Neural cell (in vitro differentiated cells): ENCODE results near the gene NDC1. TPM values are rescaled to one million over a fixed set of nuclear protein-coding genes. Genes with fewer than 3 reads are reported as not detected.

Experiments used
- H2AFZ ChIP-seq: fragments of 200-600, 300-800 bp; sonication (generic), shearing (Covaris generic); 2 replicates; pipeline ENCODE4 v1.6.0; 2014; ENCODE audit warnings: low read depth, mild to moderate bottlenecking, antibody characterized with exemption, low read length, moderate library complexity
- H3F3A ChIP-seq: fragments of 200-600 bp; shearing (Covaris generic); 2 replicates; pipeline ENCODE4 v1.6.1; 2016; ENCODE audit warnings: mild to moderate bottlenecking, moderate library complexity, mixed read lengths, antibody characterized with exemption, low read length; ENCODE audit not compliant: insufficient read depth, poor library complexity, severe bottlenecking
- H3K27ac ChIP-seq: fragments of 200-600, 300-800 bp; sonication (generic), shearing (Covaris generic); 2 replicates; pipeline ENCODE4 v1.5.1; 2014; ENCODE audit warnings: mild to moderate bottlenecking, low read length, moderate library complexity
- H3K27me3 ChIP-seq: fragments of 300-800, 200-600 bp; sonication (generic), shearing (Covaris generic); 2 replicates; pipeline ENCODE4 v1.6.0; 2014; ENCODE audit warnings: mild to moderate bottlenecking, low read depth, low read length, moderate library complexity; ENCODE audit not compliant: insufficient read depth
- H3K36me3 ChIP-seq: fragments of 300-800, 200-600 bp; sonication (generic), shearing (Covaris generic); 2 replicates; pipeline ENCODE4 v1.5.1; 2014; ENCODE audit warnings: mild to moderate bottlenecking, antibody characterized with exemption, low read length, moderate library complexity; ENCODE audit not compliant: insufficient read depth
- H3K4me2 ChIP-seq: fragments of 300-800, 200-600 bp; sonication (generic), shearing (Covaris generic); 2 replicates; pipeline ENCODE4 v1.6.0; 2014; ENCODE audit warnings: mild to moderate bottlenecking, low read length
- H3K4me3 ChIP-seq: fragments of 300-800, 200-600 bp; sonication (generic), shearing (Covaris generic); 2 replicates; pipeline ENCODE4 v1.5.1; 2014; ENCODE audit warnings: mild to moderate bottlenecking, low read length, moderate library complexity
- H3K79me2 ChIP-seq: fragments of 200-600 bp; shearing (Covaris generic); replicated peaks from 2 replicates; pipeline ENCODE4 v1.6.0; 2014; ENCODE audit warnings: mild to moderate bottlenecking, low read length, moderate library complexity; ENCODE audit not compliant: insufficient read depth
- H3K9ac ChIP-seq: fragments of 300-800, 200-600 bp; sonication (generic), shearing (Covaris generic); 2 replicates; pipeline ENCODE4 v1.6.1; 2016; ENCODE audit warnings: mild to moderate bottlenecking, low read length, mixed read lengths
- H3K9me2 ChIP-seq: fragments of 200-600 bp; shearing (Covaris generic); 2 replicates; pipeline ENCODE4 v1.6.1; 2016; ENCODE audit warnings: mild to moderate bottlenecking, low read length, mixed read lengths; ENCODE audit not compliant: insufficient read depth
- H3K9me3 ChIP-seq: fragments of 200-600, 300-800 bp; sonication (generic), shearing (Covaris generic); 2 replicates; pipeline ENCODE4 v1.6.1; 2016; ENCODE audit warnings: mild to moderate bottlenecking, mixed run types, low read length, moderate library complexity, mixed read lengths
- H4K20me1 ChIP-seq: fragments of 200-600 bp; shearing (Covaris generic); 2 replicates; pipeline ENCODE4 v1.6.1; 2016; ENCODE audit warnings: mild to moderate bottlenecking, mixed run types; ENCODE audit not compliant: insufficient read depth
- CTCF ChIP-seq: fragments of 450-650 bp; IDR thresholded peaks from 2 replicates; pipeline ENCODE4 v1.5.1; 2014; ENCODE audit warnings: antibody characterized with exemption, mild to moderate bottlenecking, moderate library complexity; ENCODE audit not compliant: poor library complexity, severe bottlenecking
- EP300 ChIP-seq: fragments of 450-650 bp; conservative IDR thresholded peaks from 2 replicates; pipeline ENCODE4 v1.6.1; 2014; ENCODE audit warnings: antibody characterized with exemption, mild to moderate bottlenecking, moderate library complexity; ENCODE audit not compliant: poor library complexity, severe bottlenecking
- EZH2 ChIP-seq: fragments of 200-600, 300-800 bp; shearing (Covaris generic), sonication (generic); IDR thresholded peaks from 2 replicates; pipeline ENCODE4 v1.6.1; 2014; ENCODE audit warnings: antibody characterized with exemption, low read length, borderline replicate concordance, mild to moderate bottlenecking; ENCODE audit not compliant: insufficient read depth, poor library complexity, severe bottlenecking
- MXI1 ChIP-seq: fragments of 450-650 bp; conservative IDR thresholded peaks from 2 replicates; pipeline ENCODE4 v1.6.1; 2014; ENCODE audit warnings: antibody characterized with exemption, mild to moderate bottlenecking; ENCODE audit not compliant: poor library complexity, severe bottlenecking
- POLR2AphosphoS5 ChIP-seq: IDR thresholded peaks from 2 replicates; pipeline ENCODE4 v1.6.1; 2012
- RAD21 ChIP-seq: fragments of 450-650 bp; conservative IDR thresholded peaks from 2 replicates; pipeline ENCODE4 v1.6.1; 2014; ENCODE audit warnings: antibody characterized with exemption, mild to moderate bottlenecking, moderate library complexity
- REST ChIP-seq: IDR thresholded peaks from 2 replicates; pipeline ENCODE4 v1.6.1; 2012; ENCODE audit warnings: borderline replicate concordance
- SMC3 ChIP-seq: fragments of 450-650 bp; conservative IDR thresholded peaks from 2 replicates; pipeline ENCODE4 v1.6.1; 2014; ENCODE audit warnings: antibody characterized with exemption, mild to moderate bottlenecking, moderate library complexity; ENCODE audit not compliant: poor library complexity
- TAF1 ChIP-seq: IDR thresholded peaks from 2 replicates; pipeline ENCODE4 v1.6.1; 2012; ENCODE audit warnings: low read depth
- polyA plus RNA-seq: library from polyadenylated mRNA; depleted of rRNA; stranded (reverse); fragments of >200 nt; gene quantifications from 2 replicates; pipeline ENCODE4 v1.2.3, GENCODE V29; 2014

NDC1 gene
- polyA plus RNA-seq, 1 donor from 2014 or later: 18.0 TPM

GRCh38 chr1:53731779-53732305 is 106.3 kb downstream of the NDC1 start:
- H3K9ac ChIP-seq: no peak overlapping the region

GRCh38 chr1:53731043-53731600 is 107.0 kb downstream of the NDC1 start:
- H3K9me3 ChIP-seq: no peaks in the 10 kb centered on the region
- H3K4me2 ChIP-seq: no peak overlapping the region
- no peak overlapping the region for H3K9ac ChIP-seq
- TF ChIP-seq EZH2 (no peak), RAD21 (no peak), SMC3 (no peak), EP300 (no peak), MXI1 (no peak), TAF1 (no peak), REST (no peak)
- no peaks in the 10 kb centered on the region for H3K36me3 ChIP-seq
- no peaks in the 10 kb centered on the region for H3F3A ChIP-seq
- no peaks in the 10 kb centered on the region for H3K9me2 ChIP-seq
- no peak overlapping the region for H3K4me3 ChIP-seq
- peaks cover 22% of the 10 kb centered on the region for H3K27me3 ChIP-seq
- no peaks in the 10 kb centered on the region for H4K20me1 ChIP-seq
- H3K27ac ChIP-seq: no peak overlapping the region
- H2AFZ ChIP-seq: no peak overlapping the region
- H3K79me2 ChIP-seq: no peaks in the 10 kb centered on the region

More at GRCh38 chr1:53731779-53732305, 106.3 kb downstream of the NDC1 start:
- Histone ChIP-seq H3K4me2 (no peak overlapping the region), H4K20me1 (no peaks in the 10 kb centered on the region), H3K27ac (no peak overlapping the region), H3K9me2 (no peaks in the 10 kb centered on the region), H2AFZ (no peak overlapping the region), H3K27me3 (peaks cover 29% of the 10 kb centered on the region), H3K36me3 (no peaks in the 10 kb centered on the region), H3F3A (no peaks in the 10 kb centered on the region), H3K9me3 (no peaks in the 10 kb centered on the region), H3K4me3 (no peak overlapping the region), H3K79me2 (no peaks in the 10 kb centered on the region)
- TF ChIP-seq EP300 (no peak), EZH2 (no peak), MXI1 (no peak), POLR2AphosphoS5 (no peak), REST (no peak), RAD21 (no peak), TAF1 (no peak), CTCF (no peak), SMC3 (no peak)
